Peyer's patch (tissue), 4 donors: ENCODE data around the gene CSRP1. TPM values are rescaled to one million over a fixed set of nuclear protein-coding genes. Genes with fewer than 3 reads are reported as not detected.

Experiments used
- DNase-seq, 3 donors: peaks; one replicate each; pipeline ENCODE4 v3.0.0-alpha.2; 2017 to 2019
- H3K27ac ChIP-seq, 4 donors: fragments of 200-600 bp; sonication (generic); one replicate each; pipeline ENCODE4 v1.5.1; 2016 to 2019
- H3K27me3 ChIP-seq, 2 donors: fragments of 200-600 bp; sonication (generic); one replicate each; pipeline ENCODE4 v1.5.1; 2019
- H3K36me3 ChIP-seq, 3 donors: fragments of 200-600 bp; sonication (generic); one replicate each; pipeline ENCODE4 v1.5.1; 2016 to 2019
- H3K4me1 ChIP-seq, 4 donors: fragments of 200-600 bp; sonication (generic); one replicate each; pipeline ENCODE4 v1.5.1; 2016 to 2019
- H3K4me3 ChIP-seq, 4 donors: fragments of 200-600 bp; sonication (generic); 1 replicate in 3 of 4; 2 replicates in 1 of 4; pipeline ENCODE4 v1.5.1; 2016 to 2019; ENCODE audit warnings: mild to moderate bottlenecking in 1 of 4
- H3K9me3 ChIP-seq, 4 donors: fragments of 200-600 bp; sonication (generic); one replicate each; pipeline ENCODE4 v1.5.1; 2016 to 2019; ENCODE audit warnings: mild to moderate bottlenecking in 1 of 4
- CTCF ChIP-seq, 6 experiments: fragments of 450-650 bp in 4 of 6; fragments of 200-600 bp in 2 of 6; sonication (generic) in 1 of 6; IDR thresholded peaks; one replicate each; pipeline ENCODE4 v1.5.1; 2017 to 2019; ENCODE audit warnings: antibody characterized with exemption in 6 of 6, mild to moderate bottlenecking in 3 of 6, moderate library complexity in 1 of 6
- POLR2A ChIP-seq, 2 donors: fragments of 450-650 bp; IDR thresholded peaks; one replicate each; pipeline ENCODE4 v1.5.1; 2017; ENCODE audit warnings: antibody characterized with exemption in 2 of 2, mild to moderate bottlenecking in 2 of 2, moderate library complexity in 2 of 2
- total RNA-seq, 4 donors: library from RNA; depleted of rRNA; stranded (reverse); fragments of >200 nt; gene quantifications; one replicate each; pipeline ENCODE4 v1.1.0, GENCODE V29; 2016

The CSRP1 gene
- total RNA-seq, 4 donors from 2014 or later = 139 to 306 (median 160) TPM

- Histone ChIP-seq H3K27ac (peak within 1 kb of the TSS; percentile 61 to 78 (median 68)), H3K9me3 (no peaks in the 10 kb centered on the region), H3K4me3 (peak within 1 kb of the TSS; percentile 34 to 63 (median 56)), H3K27me3 (peaks cover 0 to 4% of the 10 kb centered on the region in 2 donors), H3K36me3 (no peaks in the 10 kb centered on the region), H3K4me1 (peaks cover 0 to 29% (median 15%) of the 10 kb centered on the region in 4 donors)
- peak in 2 of 3 donors; percentile 56 to 60 for DNase-seq
- no peak for TF ChIP-seq POLR2A (IDR thresholded peaks at IDR 0.05)
- no peak for TF ChIP-seq CTCF (IDR thresholded peaks at IDR 0.05)
Observed at GRCh38 chr1:201538612-201539551, 32.0 kb upstream of the CSRP1 start, which contains the start of gene NAV1. Gene NAV1 (plus strand): TSS chr1:201539127. CDS start chr1:201622885, 83,758 bp downstream.

- H3K9me3 ChIP-seq = no peaks in the 10 kb centered on the region
- TF ChIP-seq CTCF (IDR thresholded peaks at IDR 0.05) (no peak), POLR2A (IDR thresholded peaks at IDR 0.05) (no peak)
- peak overlapping the region; percentile 61 to 78 (median 68) for H3K27ac ChIP-seq
- peak overlapping the region in 3 of 4 donors; percentile 53 to 63 (median 58) for H3K4me3 ChIP-seq
- H3K4me1 ChIP-seq = peaks cover 0 to 29% (median 15%) of the 10 kb centered on the region in 4 donors
- H3K36me3 ChIP-seq = no peaks in the 10 kb centered on the region
- no peak for DNase-seq
- peaks cover 0 to 4% of the 10 kb centered on the region in 2 donors for H3K27me3 ChIP-seq
Observed at GRCh38 chr1:201537891-201538611, 31.1 kb upstream of the CSRP1 start.

- no peak for DNase-seq
- Histone ChIP-seq H3K9me3 (no peaks in the 10 kb centered on the region), H3K4me1 (peaks cover 0 to 29% (median 15%) of the 10 kb centered on the region in 4 donors), H3K27me3 (peaks cover 0 to 4% of the 10 kb centered on the region in 2 donors), H3K36me3 (no peaks in the 10 kb centered on the region), H3K27ac (peak overlapping the region in 2 of 4 donors; percentile 73 to 78), H3K4me3 (no peak overlapping the region)
- TF ChIP-seq POLR2A (IDR thresholded peaks at IDR 0.05) (no peak), CTCF (IDR thresholded peaks at IDR 0.05) (no peak)
Observed at GRCh38 chr1:201537467-201537866, 30.5 kb upstream of the CSRP1 start.

- TF ChIP-seq POLR2A (IDR thresholded peaks at IDR 0.05) (no peak), CTCF (IDR thresholded peaks at IDR 0.05) (no peak)
- Histone ChIP-seq H3K27ac (peak overlapping the region in 3 of 4 donors; percentile 21 to 73 (median 61)), H3K9me3 (no peaks in the 10 kb centered on the region), H3K4me3 (no peak overlapping the region), H3K4me1 (peaks cover 0 to 29% (median 15%) of the 10 kb centered on the region in 4 donors), H3K36me3 (no peaks in the 10 kb centered on the region), H3K27me3 (peaks cover 0 to 4% of the 10 kb centered on the region in 2 donors)
- no peak for DNase-seq
Observed at GRCh38 chr1:201537028-201537427, 30.1 kb upstream of the CSRP1 start.

- Histone ChIP-seq H3K27ac (peak overlapping the region; percentile 19 to 73 (median 41)), H3K4me1 (peaks cover 0 to 29% (median 15%) of the 10 kb centered on the region in 4 donors), H3K36me3 (no peaks in the 10 kb centered on the region), H3K27me3 (peaks cover 0 to 4% of the 10 kb centered on the region in 2 donors), H3K9me3 (no peaks in the 10 kb centered on the region), H3K4me3 (no peak overlapping the region)
- DNase-seq = peak in 1 of 3 donors; percentile 63
- TF ChIP-seq CTCF (IDR thresholded peaks at IDR 0.05) (no peak), POLR2A (IDR thresholded peaks at IDR 0.05) (no peak)
Observed at GRCh38 chr1:201536558-201536957, 29.6 kb upstream of the CSRP1 start.
